Measurements from ENCODE around the gene PARPBP.
A peak's percentile ranks its signal among the peaks of the same experiment; 100 is the strongest.
"Not testable (repeated sequence)": the region's sequence is repeated elsewhere in the genome, so short reads cannot be mapped to it uniquely, and the experiment has no call there.

The PARPBP gene

DNA sequence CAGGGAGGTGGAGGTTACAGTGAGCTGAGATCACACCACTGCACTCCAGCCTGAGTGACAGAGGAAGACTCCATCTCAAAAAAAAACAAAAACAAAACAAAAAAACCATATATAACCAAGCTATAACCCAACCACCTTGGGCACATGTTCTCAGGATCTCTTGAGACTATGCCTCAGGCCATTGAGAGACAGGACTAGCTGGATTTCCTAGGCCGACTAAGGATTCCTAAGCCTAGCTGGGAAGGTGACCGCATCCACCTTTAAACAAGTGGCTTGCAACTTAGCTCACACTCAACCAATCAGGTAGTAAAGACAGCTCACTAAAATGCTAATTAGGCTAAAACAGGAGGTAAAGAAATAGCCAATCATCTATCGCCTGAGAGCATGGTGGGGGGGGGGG is 35.2 kb downstream of the PARPBP start:
- not testable (repeated sequence) for DNase-seq

DNA sequence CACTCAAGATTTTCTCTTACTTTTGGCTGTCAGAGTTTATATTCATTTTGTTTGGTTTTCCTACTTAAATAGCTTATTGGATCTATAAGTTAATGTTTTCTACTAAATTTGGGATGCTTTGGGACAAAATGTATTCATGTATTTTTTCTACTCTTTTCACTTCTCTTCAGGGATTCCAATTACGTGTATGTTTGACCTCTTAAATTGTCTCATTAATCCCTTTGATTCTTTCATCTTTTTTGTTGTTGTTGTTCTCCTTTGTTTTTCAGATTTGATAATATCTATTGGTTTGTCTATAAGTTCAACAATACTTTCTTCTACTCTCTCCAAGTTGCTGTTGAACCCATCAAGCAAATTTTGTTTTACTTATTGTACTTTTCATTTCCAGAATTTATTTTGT is 43.4 kb downstream of the PARPBP start:
- no peak for DNase-seq

DNA sequence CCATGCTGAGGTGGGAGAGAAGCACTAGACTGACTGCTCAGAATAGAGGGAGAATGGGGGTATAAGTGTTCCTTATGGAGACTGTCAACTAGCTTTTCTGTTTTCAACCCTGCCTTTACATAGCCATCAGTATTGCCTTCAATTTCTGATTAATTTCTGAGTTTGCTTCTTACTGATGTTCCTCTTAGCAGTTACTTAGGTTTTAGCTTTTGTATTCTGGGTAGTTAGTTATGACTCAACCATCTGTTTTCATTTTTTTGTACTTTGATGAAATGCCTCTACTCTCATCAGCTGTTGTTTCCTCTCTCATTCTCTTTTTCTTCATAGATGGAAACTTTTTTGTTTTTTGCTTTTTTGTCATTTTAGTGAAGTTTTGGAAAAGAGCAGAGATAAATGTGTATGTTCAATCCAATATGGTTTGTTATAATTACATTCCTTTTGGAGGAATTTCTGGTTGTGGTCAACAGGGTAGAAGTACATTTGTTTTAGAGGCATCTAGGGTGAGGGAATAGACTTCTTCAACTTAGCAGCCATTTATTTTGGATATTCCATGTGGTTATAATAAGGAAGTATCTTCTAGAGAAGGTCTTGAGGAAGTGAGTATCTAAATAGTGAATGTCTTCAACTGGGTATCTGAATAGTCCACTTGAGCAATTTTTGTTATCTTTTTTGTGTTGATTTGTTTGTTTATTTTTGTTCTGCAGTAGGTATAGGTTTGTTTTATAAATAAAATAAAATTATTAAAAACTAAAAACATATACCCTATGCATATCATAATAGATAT is 48.0 kb downstream of the PARPBP start:
- no peak for DNase-seq

DNA sequence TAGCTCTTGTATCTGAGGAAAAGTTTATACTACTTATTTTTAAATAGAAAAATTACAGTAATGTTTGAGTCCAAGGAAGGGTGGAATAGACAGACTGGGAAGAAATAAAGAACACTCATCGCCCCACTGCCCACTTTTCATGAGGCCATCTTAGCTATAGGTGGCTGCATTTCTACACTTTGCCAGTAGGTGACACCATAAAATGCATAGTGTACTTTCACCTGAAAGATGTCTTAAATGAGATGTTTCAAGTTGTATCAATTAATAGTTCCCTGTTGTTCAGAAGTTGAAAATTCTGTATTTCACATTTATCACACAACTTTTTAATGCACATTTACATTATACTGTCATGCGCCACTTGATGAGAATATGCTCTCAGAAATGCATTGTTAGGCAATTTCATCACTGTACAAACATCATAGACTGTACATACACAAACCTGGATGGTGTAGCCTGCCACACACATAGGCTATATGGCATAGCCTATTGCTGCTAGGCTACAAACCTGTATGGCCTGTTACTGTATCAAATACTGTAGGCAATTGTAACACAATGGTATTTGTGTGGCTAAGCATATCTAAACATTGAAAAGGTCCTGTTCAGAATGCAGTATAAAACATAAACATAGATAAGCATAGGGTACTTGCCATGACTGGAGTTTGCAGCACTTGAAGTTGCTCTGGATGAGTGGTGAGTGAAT is 50.1 kb downstream of the PARPBP start:
- peak; percentile 39 for DNase-seq

DNA sequence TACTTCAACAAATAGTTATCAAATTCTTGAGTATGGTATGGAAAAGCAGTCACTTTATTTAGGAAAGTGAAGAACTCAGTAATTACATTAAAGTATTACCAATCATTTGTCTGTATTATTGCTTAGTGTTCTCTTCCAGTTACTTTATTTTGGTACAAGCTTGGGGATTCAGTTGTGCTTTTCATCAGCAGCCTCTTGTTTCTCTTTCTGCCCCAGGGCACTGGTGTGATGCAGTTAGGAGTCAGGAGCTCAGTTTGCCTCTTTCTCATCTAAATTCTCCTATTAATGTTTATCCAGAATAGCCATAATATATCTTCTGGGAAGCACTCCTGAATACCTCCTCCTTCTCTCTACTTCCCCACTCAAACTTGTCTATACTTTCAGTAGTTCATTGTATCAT is 52.0 kb downstream of the PARPBP start:
- no peak for DNase-seq

DNA sequence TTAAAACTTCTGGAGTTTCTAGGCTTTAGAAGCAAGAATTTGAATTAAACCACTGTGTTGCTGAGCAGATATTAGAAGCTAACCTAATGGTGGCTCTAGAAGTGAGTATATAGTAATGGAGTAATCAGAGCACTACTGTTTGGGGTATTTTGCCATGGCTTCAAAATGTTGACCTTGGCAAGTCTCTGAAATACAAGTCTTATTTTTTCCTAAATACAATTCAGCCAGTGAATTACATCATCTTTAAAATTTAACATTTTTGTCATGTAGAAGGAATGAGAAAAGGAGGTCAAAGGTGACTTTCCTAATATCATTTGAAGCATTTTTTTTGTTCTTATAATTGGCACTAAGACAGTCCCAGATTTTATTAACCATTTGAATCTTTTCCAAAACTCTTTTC is 52.5 kb downstream of the PARPBP start:
- no peak for DNase-seq

DNA sequence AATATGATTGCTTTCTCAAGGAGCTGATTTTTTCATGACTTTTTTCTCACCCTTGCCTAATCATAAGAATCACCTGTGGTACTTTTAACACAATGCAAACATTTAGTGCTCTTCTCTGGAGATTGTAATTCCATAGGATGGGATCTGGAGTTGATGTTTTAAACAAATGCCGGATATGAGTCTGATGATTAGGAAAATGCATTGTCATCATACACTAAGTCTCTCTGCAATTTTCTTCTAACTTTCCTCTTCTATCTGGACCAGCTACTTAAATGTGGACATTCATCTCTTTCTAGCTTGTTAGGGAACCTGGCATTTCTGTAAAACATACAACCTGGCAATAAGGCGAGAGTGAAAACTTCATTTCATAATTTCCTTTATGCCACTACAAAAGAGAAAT is 54.1 kb downstream of the PARPBP start:
- DNase-seq: no peak

DNA sequence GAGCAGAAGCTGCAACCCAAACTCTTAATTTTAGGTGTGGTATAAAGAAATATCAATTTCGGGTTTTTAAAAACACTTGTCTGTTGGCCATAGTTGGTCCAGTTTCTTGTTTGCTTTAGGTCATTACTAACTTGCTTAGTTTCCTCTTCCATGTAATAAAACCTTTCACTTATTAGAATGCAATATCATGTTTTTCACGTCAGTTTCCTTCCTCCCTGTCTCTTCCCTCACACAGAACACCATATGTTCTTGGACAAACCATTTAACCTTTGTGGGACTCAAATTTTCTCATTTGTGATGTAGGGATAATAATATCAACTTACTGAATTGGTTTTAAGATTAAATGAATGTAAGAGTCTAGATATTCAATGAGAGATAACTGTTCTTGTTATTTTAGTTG is 54.8 kb downstream of the PARPBP start:
- no peak for DNase-seq

DNA sequence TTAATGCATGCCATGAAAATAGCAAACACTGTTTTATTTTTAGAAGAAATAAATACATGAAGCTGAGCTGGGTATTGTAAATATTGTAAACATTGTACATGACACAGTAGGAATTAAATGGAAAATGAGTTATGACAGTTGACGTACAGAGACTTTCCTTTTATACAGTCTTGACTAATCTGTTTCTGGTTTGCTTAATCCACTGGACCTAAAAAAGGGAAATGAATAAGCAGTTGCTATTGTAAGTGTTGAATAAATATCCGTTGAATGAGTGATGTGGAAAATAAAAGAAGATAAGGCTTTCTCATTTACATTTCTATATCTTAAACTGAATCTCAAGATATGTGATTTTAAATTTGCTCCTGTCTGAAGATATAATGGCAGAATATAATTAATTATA is 62.7 kb downstream of the PARPBP start:
- DNase-seq: no peak

DNA sequence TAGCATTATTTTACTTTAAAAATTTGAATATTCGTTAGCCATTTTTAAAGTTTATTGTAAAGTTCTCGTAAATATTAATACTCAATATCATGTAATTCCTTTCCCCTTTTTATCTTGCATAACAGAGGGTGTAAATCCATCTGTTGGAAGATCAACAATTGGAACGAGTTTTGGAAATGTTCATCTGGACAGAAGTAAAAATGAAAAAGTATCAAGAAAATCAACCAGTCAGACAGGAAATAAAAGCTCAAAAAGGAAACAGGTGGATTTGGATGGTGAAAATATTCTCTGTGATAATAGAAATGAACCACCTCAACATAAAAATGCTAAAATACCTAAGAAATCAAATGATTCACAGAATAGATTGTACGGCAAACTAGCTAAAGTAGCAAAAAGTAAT is 75.8 kb downstream of the PARPBP start:
- no peak for DNase-seq

DNA sequence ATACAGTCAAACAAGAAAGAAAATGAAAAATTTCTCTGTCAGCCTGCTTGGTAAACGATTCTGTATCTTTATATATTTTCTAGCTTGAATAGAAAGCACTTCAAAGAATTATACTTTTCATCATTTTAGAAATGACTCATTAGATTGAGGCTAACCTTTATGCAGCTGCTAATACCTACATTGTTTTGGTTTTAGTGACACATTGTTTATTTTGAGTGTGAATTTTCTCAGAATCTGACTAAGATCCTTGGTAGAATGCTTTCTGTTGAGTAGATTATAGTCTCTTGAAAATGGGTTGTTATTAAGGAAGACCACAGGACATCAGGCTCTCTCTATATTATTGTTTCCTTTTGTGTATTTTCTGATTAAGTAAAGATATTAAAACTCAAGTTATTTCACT is 77.8 kb downstream of the PARPBP start, which contains the start of gene PMCH:
Gene PMCH (minus strand): TSS at position 45 of the 400 bp plus-strand sequence. CDS start 63 bp downstream, outside the sequence.
- no peak for DNase-seq

DNA sequence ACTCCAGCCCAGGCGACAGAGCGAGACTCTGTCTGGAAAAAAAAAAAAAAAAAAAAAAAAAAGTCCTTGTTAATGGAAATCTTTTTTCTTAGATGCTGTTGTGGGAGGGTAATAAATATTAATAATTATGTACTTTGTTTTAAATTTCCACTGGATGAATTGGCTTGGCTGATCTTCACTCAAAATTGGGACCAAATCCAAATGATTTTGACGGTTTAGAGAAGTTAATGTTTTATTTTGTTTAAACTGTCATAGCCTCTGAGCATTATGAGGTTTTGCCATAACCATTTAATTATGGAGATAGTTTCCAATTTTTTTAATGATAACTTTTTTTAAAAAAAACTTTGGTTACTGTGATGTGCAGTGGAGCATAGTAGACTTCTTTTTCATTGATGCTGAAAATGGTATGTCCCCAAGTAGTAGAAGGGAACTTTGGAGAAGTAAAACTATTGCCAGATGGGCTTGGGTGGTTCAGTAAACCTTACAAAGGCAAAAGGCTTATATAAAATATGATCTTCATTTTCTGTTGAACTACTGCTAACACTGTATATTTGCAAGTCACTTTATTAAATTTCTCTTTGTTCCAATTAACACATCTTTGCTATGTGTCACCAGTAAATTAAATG is 81.6 kb downstream of the PARPBP start:
- no peak for DNase-seq

DNA sequence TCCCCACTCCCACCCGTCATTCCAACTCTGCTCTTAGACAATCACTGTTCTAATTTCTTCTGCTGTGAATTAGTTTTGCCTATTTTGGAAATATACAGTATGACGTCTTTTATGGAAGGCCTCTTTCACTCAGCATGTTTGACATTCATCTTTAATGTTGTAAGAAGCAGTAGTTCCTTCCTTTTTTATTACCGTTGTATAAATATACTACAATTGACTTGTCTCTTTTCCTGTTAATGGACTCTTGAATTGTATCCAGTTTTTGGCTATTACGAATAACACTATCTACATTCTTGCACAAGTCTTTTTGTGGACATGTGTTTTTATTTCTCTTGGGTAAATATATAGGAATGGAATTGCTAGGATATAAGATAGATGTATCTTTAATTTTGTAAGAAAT is 82.6 kb downstream of the PARPBP start:
- no peak for DNase-seq

DNA sequence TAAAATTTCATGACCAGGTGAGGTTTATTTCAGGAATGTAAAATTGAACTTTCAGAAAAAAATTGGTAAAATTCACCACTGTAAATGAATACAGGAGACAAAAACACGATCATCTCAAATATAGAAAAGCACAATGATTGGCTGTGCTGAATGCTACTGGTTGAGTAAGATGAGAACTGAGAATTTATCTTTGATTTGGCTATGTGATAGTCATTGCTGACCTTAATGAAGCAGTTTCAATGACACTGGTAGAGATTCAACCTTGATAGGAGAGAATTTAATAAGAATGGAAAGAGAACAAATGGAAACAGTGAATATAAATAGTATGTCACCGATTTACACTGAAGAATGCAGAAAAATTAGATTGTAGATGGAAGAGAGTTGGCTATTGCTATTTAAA is 84.0 kb downstream of the PARPBP start:
- DNase-seq: no peak

DNA sequence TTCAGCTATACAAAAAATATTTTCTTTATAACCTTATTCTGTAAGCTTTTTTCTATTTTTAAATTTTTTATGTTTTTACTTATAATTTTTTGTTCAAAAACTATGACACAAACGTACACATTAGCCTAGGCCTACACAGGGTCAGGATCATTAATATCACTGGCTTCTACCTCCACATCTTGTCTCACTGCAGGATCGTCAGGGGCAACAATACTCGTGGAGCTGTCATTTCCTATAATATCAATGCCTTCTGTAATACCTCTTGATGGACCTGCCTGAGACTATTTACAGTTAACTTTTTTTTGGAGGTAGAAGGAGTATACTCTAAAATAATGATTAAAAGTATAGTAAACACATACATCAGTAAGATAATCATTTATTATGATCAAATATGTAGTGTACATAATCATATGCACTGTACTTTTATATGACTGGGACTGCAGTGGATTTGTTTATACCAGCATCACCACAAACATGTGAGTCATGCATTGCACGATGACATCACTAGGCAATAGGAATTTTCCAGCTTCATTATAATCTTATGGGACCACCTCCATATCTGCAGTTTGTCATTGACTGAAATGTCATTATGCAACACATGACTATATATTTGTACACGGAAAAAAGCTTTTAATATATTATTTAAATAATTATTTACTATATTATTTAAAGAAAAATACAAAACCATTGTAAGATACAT is 96.2 kb downstream of the PARPBP start:
- DNase-seq: no peak

DNA sequence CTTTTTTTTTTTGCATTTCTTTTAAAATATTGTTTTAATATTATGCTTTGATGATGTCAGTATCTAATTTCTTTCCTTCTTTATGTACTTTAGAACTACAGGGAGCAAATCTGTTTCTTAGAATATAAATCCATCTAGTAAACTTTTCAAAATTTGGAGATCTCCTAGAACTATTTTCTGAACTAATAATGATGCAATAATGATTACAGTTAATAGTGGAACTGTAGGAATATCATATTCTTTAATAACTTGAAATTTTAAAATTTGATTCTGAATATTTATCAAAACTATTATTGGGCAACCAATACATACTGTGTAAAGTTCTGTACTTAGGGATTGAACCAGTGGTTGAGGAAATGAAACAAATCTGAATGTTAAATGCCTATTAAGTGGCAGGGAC is 100.8 kb downstream of the PARPBP start:
- DNase-seq: no peak

DNA sequence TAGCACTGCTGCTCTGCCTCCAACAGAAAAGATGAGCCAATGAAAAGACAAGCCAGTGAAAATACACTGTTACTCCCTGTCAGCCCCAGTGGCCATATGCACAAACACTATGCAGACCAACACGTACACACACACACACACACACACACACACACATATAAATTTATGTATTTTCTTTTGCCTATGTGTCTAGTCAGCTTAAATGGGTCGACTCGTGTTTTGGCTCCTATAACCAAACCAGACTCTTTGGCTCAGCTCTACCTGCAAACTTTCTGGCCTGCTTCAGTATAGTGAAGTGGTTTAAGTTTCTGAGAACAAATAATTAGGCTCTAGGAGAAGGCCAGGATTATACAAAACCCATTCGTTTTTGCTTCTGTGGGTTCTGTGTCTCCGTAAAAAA is 108.0 kb downstream of the PARPBP start:
- DNase-seq: no peak

DNA sequence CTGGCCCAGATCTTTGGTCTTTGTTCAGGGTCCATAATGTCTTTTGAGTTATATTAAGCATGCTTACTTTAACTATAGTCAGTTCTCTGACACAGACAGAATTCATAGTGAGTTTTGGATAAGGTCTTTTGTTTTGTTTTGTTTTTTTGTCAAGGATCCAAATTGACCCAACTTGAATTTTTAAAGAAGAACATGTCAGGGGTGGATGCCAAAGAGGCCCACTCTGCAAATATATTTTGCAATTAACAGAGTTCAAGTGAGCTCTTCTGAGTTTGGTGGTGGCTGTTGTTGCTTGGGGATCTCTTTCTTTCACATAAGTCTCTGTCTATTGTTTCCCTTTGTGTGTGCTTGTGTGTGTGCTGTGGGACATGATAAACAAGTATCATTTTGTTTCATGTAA is 112.1 kb downstream of the PARPBP start:
- DNase-seq: no peak

DNA sequence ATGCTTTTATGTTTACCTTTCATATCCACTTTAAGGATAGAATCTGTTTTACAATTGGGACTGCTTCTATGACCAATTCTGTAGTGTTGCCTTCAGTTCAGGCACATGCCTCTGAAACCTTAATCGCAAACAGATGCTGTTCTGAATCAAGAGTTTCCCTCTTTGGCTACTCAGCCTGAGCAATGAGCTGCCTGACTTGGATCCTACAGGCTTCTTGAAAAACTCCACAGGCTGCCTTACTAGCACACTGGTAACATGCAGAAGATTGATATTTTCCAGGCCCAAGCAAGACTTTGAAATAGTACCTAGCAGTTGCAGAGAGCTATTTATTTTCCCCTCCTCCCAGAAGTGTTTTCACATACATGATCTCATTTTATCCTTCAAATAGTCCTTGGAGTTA is 112.5 kb downstream of the PARPBP start:
- no peak for DNase-seq

DNA sequence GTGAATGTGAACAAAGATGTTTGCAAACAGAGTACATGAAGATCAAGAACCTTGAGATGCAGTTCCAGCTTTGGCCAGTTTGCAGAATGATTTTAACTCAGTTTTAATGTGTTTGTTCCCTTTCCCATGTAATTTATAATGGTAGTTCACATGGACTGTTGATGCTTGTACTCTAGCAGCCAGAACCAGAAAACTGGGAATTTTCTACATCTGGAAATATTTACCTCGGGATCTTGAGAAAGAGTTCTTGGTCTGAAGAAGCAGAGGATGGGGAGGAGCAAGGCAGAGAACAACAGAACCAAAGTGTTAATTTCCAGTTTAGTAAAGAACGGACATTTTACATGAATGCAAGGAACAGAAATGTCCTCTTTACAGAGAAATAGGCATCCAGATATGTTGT is 114.6 kb downstream of the PARPBP start:
- no peak for DNase-seq

DNA sequence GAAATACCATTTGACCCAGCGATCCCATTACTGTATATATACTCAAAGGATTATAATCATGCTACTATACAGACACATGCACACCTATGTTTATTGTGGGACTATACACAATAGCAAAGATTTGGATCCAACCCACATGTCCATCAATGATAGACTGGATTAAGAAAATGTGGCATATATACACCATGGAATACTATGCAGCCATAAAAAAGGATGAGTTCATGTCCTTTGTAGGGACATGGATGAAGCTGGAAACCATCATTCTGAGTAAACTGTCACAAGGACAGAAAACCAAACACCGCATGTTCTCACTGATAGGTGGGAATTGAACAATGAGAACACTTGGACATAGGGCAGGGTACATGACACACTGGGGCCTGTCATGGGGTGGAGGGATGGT is 120.9 kb downstream of the PARPBP start:
- not testable (repeated sequence) for DNase-seq

Measured in CD4-positive, alpha-beta T cell treated with Interleukin-10 for 1 hour (primary cell).